Heart right ventricle (tissue), 16 donors: ENCODE measurements around the gene HLA-A. TPM values are rescaled to one million over a fixed set of nuclear protein-coding genes. Genes with fewer than 3 reads are reported as not detected.

ENCODE experiments used
- ATAC-seq, 8 donors: fragments of 200-7000 bp; cut with Tn5 transposase; one replicate each; pipeline ENCODE4 v1.9.1; 2020; ENCODE audit warnings: mild to moderate bottlenecking in 8 of 8, moderate library complexity in 8 of 8, moderate number of reproducible peaks in 1 of 8
- DNase-seq, 2 donors: peaks; one replicate each; pipeline ENCODE4 v3.0.0-alpha.2; 2020
- H3K27ac ChIP-seq, 10 donors: fragments of 200-600 bp; sonication (generic) in 2 of 10; one replicate each; pipeline versions ENCODE4 v1.5.0 to v1.8.0; 2020 to 2022; ENCODE audit warnings: mild to moderate bottlenecking in 3 of 10
- H3K27me3 ChIP-seq, 7 donors: fragments of 200-600 bp; one replicate each; pipeline ENCODE4 v1.8.0; 2021 to 2022; ENCODE audit warnings: mild to moderate bottlenecking in 2 of 7
- H3K36me3 ChIP-seq, 9 donors: fragments of 200-600 bp; sonication (generic) in 1 of 9; one replicate each; pipeline versions ENCODE4 v1.5.0 to v1.8.0; 2020 to 2022; ENCODE audit warnings: mild to moderate bottlenecking in 2 of 9
- H3K4me1 ChIP-seq, 9 donors: fragments of 200-600 bp; sonication (generic) in 1 of 9; one replicate each; pipeline versions ENCODE4 v1.5.0 to v1.8.0; 2020 to 2022; ENCODE audit warnings: mild to moderate bottlenecking in 4 of 9
- H3K4me3 ChIP-seq, 10 donors: fragments of 200-600 bp; sonication (generic) in 2 of 10; one replicate each; pipeline versions ENCODE4 v1.5.0 to v1.8.0; 2020 to 2022; ENCODE audit warnings: mild to moderate bottlenecking in 7 of 10, moderate library complexity in 2 of 10
- H3K9me3 ChIP-seq, 11 donors: fragments of 200-600 bp in 10 of 11; sonication (generic) in 2 of 11; one replicate each; pipeline versions ENCODE4 v1.5.0 to v1.8.0; 2013 to 2022; ENCODE audit warnings: mild to moderate bottlenecking in 2 of 11, control low read depth in 1 of 11, moderate library complexity in 1 of 11
- CTCF ChIP-seq, 9 donors: fragments of 200-600 bp; sonication (generic) in 2 of 9; IDR thresholded peaks; one replicate each; pipeline versions ENCODE4 v1.5.0 to v1.8.0; 2021 to 2022; ENCODE audit warnings: antibody characterized with exemption in 9 of 9, mild to moderate bottlenecking in 5 of 9, moderate library complexity in 1 of 9
- WGBS, 2 donors: extraction: QIAGEN DNeasy Blood & Tissue Kit; methylation state at CpG; one replicate each; pipeline ENCODE4 v1.1.7; 2013; ENCODE audit warnings: inconsistent platforms in 1 of 2; 5-methylcytosine and 5-hydroxymethylcytosine counted together
- intact Hi-C, 10 donors: fragments of 100-400 bp; cut with DNase I; formaldehyde crosslinking; loops; one replicate each; pipeline versions ENCODE4 v1.11.1 to v1.14.2; 2022
- polyA plus RNA-seq, 2 donors: library from polyadenylated mRNA; stranded (reverse); fragments of 200-250 nt; gene quantifications; one replicate each; pipeline ENCODE4 v1.2.3, GENCODE V29; 2013
- total RNA-seq, 10 donors: library from RNA; stranded (reverse); fragmentation: NEBNext Ultra II Directional in 3 of 10; extraction: Animal tissue kit (Norgen Biotek cat#: 25700) in 3 of 10; gene quantifications; one replicate each; pipeline versions ENCODE4 v1.2.1 to v1.2.4, GENCODE V29; 2021 to 2023
- donor health status: Arrhythmogenic right ventricular cardiomyopathy.
- donor health status: ischemic (EF 13 %, LVEDD 7.1; RV severe dilation, severe dysfunction).
- donor health status: healthy with polysubstance abuse.
- donor health status: DM: no; HTN: yes; CAD: no.
- donor health status: DM: no; HTN: no; CAD: no.
- donor health status: ischemic (EF 25% LVEDD 6.9; RV normal size, moderate dysfunction).
- donor health status: ischemic (EF 25% LVEDD 5.7; RV mildly dilated, moderate dysfunction).
- donor health status: healthy.
- donor health status: DM: yes; HTN: yes; CAD: no.
- donor health status: Ischemic cardiomyopathy.
- donor health status: ischemic (EF 35%, LVEDD 5.7; RV mildly dilated, moderate dysfunction).
- donor health status: nonischemic (EF 11% LVEDD 7.7; RV severe dilation, severe dysfunction).
- donor health status: DM: yes; HTN: yes; CAD: no.
- donor health status: PGD.
- donor health status: ischemic (EF 29% LVEDD 5.4; RV normal size, mild dysfunction).
- donor health status: nonischemic (EF 23%, LVEDD 6.1; RV moderate dilation, normal function).

The HLA-A gene
- total and polyA plus RNA-seq, 12 donors = 218 to 1,594 (median 312) TPM

- ATAC-seq (no peak), DNase-seq (no peak)
- Histone ChIP-seq H3K4me1 (no peaks in the 10 kb centered on the region), H3K27ac (no peak overlapping the region), H3K27me3 (no peaks in the 10 kb centered on the region), H3K36me3 (no peaks in the 10 kb centered on the region), H3K4me3 (no peak overlapping the region), H3K9me3 (no peaks in the 10 kb centered on the region)
- TF ChIP-seq CTCF (IDR thresholded peaks at IDR 0.05) = no peak
- 78 to 79% methylated on average over 2 of the region's 2 CpGs for WGBS, 2 donors
- intact Hi-C loops = loop anchor here in 1 of 10 donors (10.0 kb wide), 1 partner anchor 48 kb away; no protein-coding TSS in a partner anchor
Observed at GRCh38 chr6:29912840-29913239, 29.5 kb upstream of the HLA-A start.

GRCh38 chr6:29916741-29917140 lies 25.6 kb upstream of the HLA-A start:
- H3K27ac ChIP-seq = no peak overlapping the region
- DNase-seq (no peak), ATAC-seq (no peak)
- no peaks in the 10 kb centered on the region for H3K27me3 ChIP-seq
- intact Hi-C loops = loop anchor here in 3 of 10 donors (2.0 to 10.0 kb wide), 3 partner anchors 52 to 54 kb away; no protein-coding TSS in a partner anchor
- no peaks in the 10 kb centered on the region for H3K9me3 ChIP-seq
- H3K4me3 ChIP-seq = no peak overlapping the region
- 57 to 74% methylated on average over 1 of the region's 1 CpG for WGBS, 2 donors
- H3K4me1 ChIP-seq = no peaks in the 10 kb centered on the region
- TF ChIP-seq CTCF (IDR thresholded peaks at IDR 0.05) = no peak
- H3K36me3 ChIP-seq = no peaks in the 10 kb centered on the region

GRCh38 chr6:29917857-29918256 lies 24.5 kb upstream of the HLA-A start:
- Histone ChIP-seq H3K27ac (no peak overlapping the region), H3K4me3 (no peak overlapping the region), H3K27me3 (no peaks in the 10 kb centered on the region), H3K36me3 (no peaks in the 10 kb centered on the region), H3K9me3 (no peaks in the 10 kb centered on the region), H3K4me1 (no peaks in the 10 kb centered on the region)
- no peak for DNase-seq
- WGBS, 2 donors = 58 to 85% methylated on average over 2 of the region's 2 CpGs
- TF ChIP-seq CTCF (IDR thresholded peaks at IDR 0.05) = no peak
- intact Hi-C loops = loop anchor here in 3 of 10 donors (2.0 to 10.0 kb wide), 3 partner anchors 53 to 56 kb away; no protein-coding TSS in a partner anchor
- ATAC-seq = no peak

- TF ChIP-seq CTCF (IDR thresholded peaks at IDR 0.05) = no peak
- H3K4me3 ChIP-seq = no peak overlapping the region
- H3K36me3 ChIP-seq = no peaks in the 10 kb centered on the region
- H3K4me1 ChIP-seq = peaks cover 0 to 1% (median 0%) of the 10 kb centered on the region in 9 donors
- intact Hi-C loops = loop anchor here in 4 of 10 donors (5.0 to 10.0 kb wide), 4 partner anchors 55 to 85 kb away; no protein-coding TSS in a partner anchor
- H3K27ac ChIP-seq = no peak overlapping the region
- 64 to 76% methylated on average over 1 of the region's 1 CpG for whole genome bisulfite sequencing, 2 donors
- no peaks in the 10 kb centered on the region for H3K27me3 ChIP-seq
- DNase-seq (no peak), ATAC-seq (no peak)
- H3K9me3 ChIP-seq = no peaks in the 10 kb centered on the region
Observed at GRCh38 chr6:29919506-29920445, 22.6 kb upstream of the HLA-A start.
